Non-pigmented ciliary epithelial cell (primary cell): ENCODE measurements around the gene SLC35F1.

Experiments used
- DNase-seq: peaks from one replicate; pipeline ENCODE4 v3.0.0-alpha.2; 2010; ENCODE audit warnings: low read depth

Gene SLC35F1

DNA sequence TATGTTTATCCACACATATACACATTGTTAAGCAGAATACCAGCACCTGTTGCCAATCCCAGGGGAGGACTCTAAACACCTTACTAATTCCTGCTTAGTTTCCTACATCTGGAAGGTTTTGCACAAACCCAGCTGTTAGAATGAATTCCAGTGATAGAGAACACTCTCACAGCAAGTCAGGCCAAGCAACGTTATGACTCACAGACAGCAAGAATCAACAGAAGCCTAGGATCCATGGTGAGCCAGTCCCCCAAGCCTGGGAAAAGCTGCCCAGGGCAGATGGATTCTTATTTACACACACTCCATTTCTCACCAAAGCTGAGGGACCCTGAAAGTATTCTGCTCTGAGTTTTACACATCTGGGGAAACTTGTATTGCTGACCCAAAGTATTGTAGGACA is 291.7 kb downstream of the SLC35F1 start:
- DNase-seq: no peak

DNA sequence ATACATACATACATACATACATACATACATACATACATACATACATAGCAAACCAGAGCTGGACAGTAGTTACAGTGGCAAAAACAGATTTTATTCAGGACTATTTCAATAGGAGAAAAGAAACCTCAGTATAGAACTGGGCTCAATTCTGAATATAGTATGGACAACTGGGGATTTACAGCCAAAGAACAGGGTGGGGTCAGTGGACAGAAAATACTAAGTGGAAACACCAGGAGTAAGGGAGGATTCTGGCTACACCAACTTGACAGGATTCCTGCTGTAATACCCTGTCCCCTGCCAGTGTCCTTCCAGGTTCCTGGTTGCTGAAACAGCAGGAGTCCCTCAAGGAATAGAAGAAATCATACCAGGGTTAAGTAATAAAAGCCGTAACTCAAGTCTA is 293.1 kb downstream of the SLC35F1 start:
- DNase-seq: no peak

DNA sequence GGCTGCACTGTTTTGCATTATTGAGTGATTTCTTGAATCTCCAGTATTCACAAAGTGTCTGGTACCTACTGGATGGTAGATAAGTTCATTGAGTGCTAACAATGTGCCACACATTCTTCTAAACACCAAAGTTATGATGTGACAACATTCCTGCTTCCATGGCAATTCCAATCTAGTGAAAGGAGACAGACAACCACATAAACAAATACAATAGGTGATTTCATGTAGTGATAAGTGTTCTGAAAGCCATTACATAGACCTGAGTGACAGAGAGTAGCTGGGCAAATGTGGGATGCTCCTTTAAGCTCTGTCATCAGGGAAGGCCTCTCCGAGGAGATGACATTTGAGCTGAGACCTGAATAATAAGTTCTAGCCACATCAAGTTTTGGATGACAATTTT is 295.5 kb downstream of the SLC35F1 start:
- DNase-seq: no peak

DNA sequence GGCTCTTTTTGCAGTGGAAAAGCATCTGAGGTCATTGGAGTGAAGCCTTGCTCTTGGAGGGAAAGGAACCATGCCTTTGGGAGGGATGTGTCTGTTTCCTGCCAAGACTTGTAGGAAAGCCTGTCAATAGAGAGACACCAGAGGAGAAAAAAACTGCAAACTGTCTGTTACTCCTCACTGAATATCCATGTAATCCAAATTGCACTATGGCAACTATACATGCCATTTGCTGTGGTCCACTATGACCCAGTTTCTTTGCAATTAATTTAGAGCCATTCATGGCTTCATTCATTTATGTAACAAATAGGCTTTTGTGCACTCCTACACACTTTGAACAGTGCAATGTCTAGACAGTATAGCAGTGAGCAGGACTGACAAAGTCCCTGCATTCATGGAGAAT is 296.5 kb downstream of the SLC35F1 start:
- DNase-seq: no peak

DNA sequence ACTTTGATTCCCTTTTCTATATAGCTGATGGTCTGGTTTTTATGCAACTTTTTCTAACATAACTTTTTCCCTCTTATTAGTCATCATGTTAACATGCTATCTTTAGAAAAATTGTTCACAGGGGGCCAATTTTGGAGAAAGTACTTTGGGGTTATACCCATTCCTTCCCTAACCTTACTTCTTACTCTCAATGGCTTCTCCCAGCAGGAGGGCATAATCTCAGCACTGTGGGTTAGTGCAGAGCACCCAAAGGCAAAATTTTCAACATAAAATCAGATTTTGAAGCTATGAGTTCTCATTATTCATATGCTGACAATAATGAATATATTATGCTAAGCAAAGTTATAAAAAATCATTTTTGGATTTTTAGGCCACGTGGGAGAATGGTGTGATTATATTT is 299.2 kb downstream of the SLC35F1 start:
- no peak for DNase-seq

DNA sequence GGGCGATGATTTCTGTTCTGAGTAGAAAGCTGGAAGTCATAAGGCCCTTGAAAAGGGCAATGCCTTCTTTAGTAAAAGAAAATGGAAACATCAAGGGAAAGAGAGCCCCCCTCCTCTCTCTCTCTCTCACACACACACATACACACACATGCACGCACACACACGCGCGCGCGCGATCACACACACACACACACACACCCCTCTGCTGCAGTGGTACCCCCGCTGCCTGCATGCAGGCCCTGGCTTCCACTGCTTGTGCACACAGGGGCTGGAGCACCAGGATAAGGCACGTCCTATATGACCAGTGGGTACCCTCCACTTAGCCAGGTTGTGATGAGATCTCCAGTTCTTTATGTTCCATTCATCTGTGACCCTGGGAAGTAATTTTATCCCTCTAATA is 300.9 kb downstream of the SLC35F1 start:
- DNase-seq: no peak

DNA sequence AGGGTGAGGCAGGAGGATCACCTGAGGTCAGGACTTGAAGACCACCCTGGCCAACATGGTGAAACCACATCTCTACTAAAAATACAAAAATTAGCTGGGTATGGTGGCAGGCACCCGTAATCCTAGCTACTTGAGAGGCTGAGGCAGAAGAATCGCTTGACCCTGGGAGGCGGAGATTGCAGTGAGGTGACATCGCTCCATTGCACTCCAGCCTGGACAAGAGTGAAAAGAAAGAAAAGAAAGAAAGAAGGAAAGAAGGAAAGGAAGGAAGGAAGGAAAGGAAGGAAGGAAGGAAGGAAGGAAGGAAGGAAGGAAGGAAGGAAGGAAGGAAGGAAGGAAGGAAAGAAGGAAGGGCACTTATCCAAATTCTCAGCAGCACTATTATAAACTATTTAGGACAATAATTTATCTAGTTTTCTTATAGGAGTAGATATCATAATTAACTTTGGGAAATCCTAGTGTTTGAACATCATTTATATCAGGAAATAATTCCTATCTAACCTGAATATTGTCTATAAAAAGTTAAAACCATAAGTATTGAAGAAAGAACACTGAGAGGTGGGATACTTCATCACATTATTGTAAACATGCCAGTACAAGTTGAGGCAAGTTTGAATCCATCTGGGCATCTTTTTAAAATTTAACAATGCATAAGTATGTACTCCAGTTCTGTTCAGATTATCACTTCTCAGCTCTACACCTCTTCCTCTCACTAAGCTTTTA is 305.5 kb downstream of the SLC35F1 start:
- no peak for DNase-seq

DNA sequence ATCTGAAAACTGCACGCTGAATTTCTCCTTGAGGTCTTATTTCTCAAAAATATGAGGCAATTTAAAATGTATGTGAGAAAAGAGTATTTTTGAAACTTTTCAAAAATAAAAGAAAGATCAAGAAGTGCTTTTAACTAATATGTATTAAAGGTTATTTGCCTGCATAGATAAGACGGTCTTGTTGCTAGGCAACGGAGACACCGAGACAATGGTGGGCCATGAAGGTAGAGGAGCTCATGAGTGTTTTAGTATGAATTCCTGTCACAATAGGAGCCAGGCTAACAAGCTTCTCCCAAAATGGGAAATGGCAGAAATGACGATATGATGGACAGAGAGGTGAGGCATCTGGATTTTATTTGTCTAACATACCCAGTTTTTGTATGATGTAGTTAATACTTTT is 308.2 kb downstream of the SLC35F1 start:
- DNase-seq: no peak

DNA sequence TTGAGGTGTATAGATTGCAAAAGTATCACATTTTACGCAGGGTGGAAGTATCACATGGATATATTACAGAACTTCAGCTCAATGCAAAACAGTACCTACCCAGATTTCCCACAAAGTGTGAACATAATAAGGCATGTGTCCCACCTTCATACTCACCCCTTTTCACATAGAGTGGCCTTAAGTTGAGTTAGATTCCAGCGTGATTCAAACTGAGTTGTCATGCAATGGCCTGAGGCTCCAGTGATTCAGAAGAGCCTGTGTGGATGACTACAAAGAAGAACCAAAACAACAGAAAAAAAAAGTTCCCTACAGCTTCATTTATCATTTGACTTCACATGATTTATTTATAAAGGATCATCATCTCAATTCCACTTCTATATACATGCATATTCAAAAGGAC is 309.7 kb downstream of the SLC35F1 start:
- DNase-seq: no peak

DNA sequence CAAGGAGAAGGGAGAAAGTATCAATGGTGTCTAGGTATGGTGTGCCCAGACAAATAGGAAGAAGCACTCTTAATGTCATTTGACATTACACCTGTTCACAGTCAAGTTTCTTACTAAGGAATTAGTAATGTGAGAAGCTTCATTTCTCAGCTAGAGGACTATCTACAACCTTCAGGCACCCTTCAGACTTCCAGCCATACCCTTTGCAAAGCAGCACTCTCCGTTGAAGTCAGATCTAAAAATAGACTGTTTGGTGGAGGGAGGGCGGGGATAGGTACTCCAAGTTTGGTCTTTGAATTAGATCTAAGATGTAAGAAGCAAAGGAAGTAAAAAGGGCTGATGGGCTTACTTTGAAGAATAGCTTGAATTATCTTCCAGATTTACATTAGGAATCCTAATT is 311.1 kb downstream of the SLC35F1 start:
- no peak for DNase-seq

DNA sequence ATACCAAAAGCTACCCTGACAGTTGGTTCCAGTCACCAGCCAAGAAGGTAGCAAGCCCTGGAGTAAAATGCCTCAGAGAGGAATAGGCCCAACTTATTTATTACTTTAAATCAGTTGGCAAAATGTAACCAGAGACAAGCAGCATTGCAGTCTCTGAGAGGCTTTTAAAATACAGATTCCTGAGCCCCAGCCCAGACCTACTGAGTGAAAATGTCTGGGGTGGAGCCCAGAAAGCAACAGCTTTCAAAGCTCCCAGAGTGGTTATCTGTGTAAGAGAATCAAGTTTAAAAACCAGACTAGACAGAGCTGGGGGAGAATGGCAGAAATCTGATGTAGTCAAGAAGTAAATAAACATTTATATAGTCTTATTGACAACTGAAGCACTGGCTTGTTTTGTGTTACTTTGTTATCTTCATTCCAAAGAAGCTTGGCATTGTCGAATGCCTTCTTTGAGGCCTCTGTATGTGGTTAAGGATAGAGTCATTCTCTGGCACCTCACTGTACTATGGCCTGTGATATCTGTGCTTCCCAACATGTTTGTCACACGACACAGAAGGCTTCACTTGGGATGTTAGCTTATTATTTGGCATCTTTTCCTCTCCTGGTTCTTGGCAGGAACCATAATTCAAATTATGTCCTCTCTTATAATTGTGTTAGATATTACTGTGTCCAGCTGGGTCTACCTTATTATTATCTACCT is 313.5 kb downstream of the SLC35F1 start:
- no peak for DNase-seq

DNA sequence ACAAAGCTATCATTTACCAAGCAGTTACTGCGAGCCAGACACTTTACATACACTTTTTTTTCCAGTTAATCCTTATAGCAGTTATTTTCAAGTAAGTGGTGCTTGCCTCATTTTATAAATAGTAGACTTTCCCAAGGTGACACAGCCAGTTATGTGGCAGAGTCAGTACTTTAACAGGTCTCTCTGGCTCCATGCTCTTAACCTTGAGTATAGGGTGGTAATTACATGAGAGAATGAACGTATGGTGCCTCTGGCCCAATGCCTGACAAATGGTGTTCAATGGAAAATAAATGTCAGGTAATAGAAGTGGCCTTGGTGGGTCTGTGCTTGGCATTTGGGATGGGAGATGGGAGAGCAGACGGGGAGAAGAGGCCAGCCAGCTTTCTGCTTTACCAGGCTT is 316.3 kb downstream of the SLC35F1 start:
- no peak for DNase-seq

DNA sequence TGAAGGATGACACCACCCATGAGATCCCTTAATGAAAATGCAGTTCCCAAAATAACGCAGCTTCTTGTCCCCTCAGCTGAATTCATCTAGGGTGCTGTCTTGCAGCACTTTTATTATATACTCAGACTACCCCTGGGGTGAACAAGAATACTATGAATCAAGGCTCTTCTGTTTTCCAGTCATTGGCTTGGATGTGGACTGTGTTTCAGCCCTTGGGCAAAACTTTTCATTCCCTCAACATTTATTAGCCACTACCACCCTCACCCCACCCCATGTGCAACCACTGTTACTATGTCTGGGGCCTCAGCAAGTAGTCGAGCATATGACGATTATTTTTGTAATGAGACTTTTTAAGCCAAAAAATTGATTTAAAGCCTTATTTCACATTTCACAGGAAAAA is 321.8 kb downstream of the SLC35F1 start:
- no peak for DNase-seq

DNA sequence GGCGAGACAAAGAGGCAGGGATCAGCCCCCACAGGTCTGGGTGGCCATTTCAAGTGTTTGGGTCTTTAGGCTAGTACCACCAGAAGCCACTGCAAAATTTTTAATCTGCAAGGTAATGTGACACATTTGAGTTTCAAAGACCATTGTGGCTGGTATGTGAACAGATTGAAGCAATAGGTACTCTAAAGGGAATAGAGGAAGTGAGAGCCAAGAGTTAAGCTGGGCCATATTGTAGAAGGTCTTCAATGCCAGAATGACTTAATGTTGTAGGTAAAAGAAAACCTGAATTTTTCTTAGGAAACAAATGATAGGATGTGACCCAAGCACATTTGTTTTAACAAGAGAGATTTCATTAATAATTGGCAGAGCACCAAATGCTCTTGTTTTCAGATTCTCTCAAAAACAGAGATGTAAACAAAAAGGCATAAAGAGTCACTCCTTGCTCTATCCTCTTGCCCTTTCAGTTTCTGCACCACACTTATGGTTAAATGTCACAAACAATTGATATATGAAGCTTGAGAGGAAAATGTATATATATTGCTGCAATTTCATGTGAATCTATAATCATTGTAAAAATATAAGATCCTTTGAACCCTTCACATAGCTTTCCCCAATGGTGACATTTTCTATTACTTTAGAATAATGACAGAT is 333.9 kb downstream of the SLC35F1 start:
- DNase-seq: no peak

DNA sequence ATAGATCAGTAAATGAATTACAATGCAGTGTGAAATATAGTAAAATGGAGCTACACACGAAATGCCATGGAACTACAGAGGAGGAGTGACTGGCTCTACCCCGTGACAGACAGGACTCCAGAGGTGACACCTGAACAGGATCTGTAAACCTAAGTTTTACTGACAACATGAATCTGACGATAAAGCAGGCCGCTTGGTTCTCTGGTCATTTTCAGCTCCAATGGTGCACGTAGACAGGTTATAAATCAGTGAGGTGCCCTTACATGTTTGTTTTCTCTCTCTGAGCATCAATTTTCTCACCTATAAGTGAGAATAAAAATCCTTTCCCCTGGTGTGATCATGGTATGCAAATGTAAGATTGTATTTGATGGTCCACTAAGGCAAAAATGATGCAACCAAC is 339.3 kb downstream of the SLC35F1 start:
- DNase-seq: no peak

DNA sequence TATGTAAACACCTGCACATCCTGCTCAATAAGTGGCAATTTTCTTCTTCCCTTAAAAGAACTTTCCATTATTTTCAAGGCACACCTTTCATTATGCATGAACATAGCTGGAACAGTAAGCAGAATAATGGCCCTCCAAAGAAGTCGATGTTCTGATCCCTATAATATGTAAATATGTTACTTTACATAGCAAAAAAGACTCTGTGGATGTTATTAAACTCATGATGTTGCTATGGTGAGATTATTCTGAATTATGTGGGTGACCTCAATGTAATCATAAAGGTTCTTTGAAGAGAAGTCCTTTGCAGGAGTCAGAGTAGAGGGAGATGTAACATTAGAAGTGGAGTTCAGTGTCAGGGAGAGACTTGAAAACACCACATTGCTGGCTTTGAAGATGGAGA is 341.1 kb downstream of the SLC35F1 start:
- no peak for DNase-seq

DNA sequence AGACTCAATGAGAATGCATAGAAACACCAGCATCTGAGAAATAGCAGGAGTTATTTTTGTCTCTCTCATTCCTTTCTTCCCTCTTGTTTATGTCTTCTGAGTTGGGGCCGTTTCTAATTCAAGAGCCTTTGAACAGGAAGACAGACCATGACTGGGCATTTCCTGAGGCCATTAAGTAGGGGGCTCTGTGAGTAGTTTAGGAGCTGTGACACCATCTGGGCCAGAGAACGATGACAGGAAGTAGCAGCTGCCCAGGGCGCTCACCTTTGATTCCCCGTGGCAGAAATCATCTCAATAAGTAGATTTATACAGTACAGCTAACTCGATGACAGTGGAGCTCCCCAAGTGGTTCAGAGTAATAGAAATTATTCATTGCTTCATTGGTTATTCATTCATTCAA is 342.6 kb downstream of the SLC35F1 start:
- no peak for DNase-seq

DNA sequence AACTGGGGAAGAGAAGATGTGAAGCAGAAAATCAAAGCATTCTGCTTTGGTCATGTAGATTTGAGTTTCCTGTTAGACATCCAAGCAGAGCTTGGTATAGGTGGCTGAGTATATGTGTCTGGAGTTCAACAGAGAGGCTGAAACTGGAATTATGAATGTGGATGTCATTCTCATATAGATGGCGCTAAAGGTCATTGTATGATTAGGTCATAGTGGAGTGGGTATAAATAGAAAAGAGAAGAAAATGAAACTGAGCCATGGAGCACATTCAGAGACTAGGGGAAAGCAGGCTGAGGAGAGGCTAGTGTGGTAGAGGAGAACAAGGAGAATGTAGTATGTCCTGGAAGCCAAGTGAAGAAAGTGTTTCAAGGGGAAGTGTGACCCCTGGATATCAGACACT is 345.4 kb downstream of the SLC35F1 start:
- DNase-seq: no peak

DNA sequence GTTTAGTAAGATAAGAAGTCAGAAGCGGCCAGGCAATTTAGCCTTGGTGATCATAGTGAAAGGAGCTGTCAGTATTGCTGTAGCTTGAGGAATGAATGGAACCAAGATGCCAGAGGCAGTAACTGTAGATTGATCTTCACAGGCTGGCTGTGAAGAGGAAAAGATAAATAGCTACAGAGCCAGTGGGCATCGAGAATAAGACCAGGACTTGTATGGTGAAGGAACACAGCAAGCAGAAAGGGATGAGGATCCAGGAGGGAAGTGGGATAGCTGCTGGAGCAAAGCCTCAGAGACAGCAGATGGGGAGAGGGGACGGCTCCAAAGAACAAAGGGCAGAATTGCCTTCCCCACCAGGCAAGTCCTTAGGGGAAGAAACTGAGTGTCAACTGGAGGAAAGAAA is 346.7 kb downstream of the SLC35F1 start:
- DNase-seq: no peak

DNA sequence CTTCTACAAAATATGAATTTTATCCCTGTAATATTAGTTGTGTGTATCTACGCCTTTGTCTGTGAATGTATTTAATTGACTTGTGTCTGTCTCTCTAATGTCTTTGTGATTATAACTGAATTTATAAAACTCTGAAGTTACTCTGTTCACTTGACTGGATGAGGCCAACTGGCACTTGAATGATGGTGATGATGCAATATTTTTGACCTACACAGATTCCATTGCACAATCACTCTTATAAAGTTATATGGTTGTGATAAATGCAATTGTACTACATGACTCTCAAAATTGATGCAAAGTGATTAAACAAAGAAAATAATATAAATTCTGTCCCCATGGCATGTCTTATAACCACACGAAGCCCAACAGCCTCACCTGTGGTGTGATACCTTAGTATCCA is 353.8 kb downstream of the SLC35F1 start:
- DNase-seq: no peak

DNA sequence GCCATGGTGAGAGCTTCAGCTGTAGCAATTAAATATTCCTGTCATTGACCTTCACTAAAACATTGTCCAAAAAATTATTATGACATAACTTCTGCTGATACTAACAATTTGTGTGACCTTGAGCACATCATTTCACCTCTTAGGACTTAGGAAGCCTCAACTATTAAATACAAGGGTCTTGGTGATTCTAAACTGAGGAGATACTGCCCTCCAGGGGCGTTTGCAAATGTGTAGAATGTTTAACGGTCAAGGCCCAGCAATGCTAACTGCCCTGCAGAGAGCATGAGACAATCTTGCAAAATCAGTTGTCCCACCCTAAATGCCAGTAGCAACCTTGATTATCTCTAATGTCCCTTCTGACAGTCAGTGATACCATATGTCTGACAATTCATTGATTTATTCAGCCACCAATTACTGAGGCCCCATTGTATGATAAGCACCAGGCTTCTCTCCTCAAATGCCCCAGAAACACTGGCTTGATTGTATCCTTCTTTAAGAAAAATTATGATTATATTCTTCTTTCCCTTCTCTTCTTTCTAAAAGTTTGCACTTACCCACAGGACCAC is 356.9 kb downstream of the SLC35F1 start:
- no peak for DNase-seq

DNA sequence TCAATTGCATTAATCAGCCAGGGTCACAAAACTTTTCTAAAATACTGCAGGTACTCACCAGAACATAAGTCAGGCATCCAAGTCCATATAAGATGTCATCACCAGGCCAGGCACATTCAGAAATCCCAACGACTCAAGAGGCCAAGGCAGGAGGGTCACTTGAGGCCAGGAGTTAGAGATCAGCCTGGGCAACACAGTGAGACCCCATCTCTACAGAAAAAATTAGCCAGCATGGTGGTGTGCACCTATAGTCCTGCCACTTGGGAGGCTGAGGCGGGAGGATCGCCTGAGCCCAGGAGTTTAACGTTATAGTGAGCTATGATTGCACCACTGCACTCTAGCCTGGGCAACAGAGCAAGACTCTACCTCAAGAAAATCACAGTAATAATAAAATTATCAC is 362.6 kb downstream of the SLC35F1 start:
- no peak for DNase-seq

DNA sequence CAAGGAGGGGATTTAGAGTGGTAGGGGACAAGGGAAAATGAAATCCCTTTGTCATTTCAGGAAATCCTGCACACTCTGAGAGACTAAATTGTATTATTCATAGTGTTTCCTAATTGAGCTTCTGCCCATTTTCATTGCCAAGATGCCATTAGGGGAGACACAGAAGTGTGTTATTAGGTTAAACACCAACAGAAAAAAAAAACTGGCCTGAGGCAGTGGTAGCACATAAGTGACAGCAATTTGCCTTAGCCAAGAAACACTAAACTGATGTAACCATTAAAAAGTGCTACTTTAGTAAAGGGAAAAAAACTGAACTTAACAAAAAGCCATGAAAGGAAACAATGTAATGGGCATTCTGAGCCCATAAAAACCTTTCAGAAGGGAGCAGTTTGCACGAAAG is 370.6 kb downstream of the SLC35F1 start:
- DNase-seq: no peak
